Ishikawa (cell line): ENCODE data around the gene KLRF2.

Source experiments
- CREB1 ChIP-seq: IDR thresholded peaks from 2 replicates; pipeline ENCODE4 v1.6.1; 2012; ENCODE audit warnings: low read depth
- MAX ChIP-seq: IDR thresholded peaks from 2 replicates; pipeline ENCODE4 v1.6.1; 2012
- RAD21 ChIP-seq: IDR thresholded peaks from 2 replicates; pipeline ENCODE4 v1.6.1; 2012; ENCODE audit warnings: low read depth

- TF ChIP-seq RAD21 (no peak), CREB1 (no peak), MAX (no peak)
These were observed 29.4 kb upstream of the KLRF2 start for GRCh38 chr12:9851927-9852326.
